ENCODE measurements around the gene MMAB.

- TF ChIP-seq POLR2A (IDR thresholded peaks at IDR 0.05) (no peak), CTCF (IDR thresholded peaks at IDR 0.05 in 4 of 5, conservative IDR thresholded peaks at IDR 0.05 in 1 of 5) (no peak)
Observed at GRCh38 chr12:109604132-109604585, 30.9 kb upstream of the MMAB start.
